Body of pancreas (tissue), 4 donors: ENCODE results near the gene OR13H1. TPM values are rescaled to one million over a fixed set of nuclear protein-coding genes. Genes with fewer than 3 reads are reported as not detected.
"Not testable (repeated sequence)": the region's sequence is repeated elsewhere in the genome, so short reads cannot be mapped to it uniquely, and the experiment has no call there.

ENCODE experiments used
- ATAC-seq: fragments of 150-250 bp; one replicate; pipeline ENCODE4 v1.9.1; 2016
- DNase-seq, 4 donors: peaks; one replicate each; pipeline ENCODE4 v3.0.0-alpha.2; 2019
- H3K27ac ChIP-seq, 4 donors: fragments of 200-600 bp; sonication (generic); 1 replicate in 3 of 4; 2 replicates in 1 of 4; pipeline versions ENCODE4 v1.5.1 to v1.6.1; 2016 to 2019; ENCODE audit warnings: mild to moderate bottlenecking in 1 of 4, mixed read lengths in 1 of 4, moderate library complexity in 1 of 4
- H3K27me3 ChIP-seq, 2 donors: fragments of 200-600 bp; sonication (generic); one replicate each; pipeline ENCODE4 v1.6.0; 2016; ENCODE audit warnings: mild to moderate bottlenecking in 1 of 2
- H3K36me3 ChIP-seq, 2 donors: fragments of 200-600 bp; sonication (generic); replicated peaks in 1 of 2; 2 replicates each; pipeline ENCODE4 v1.5.1; 2016; ENCODE audit warnings: low read depth in 2 of 2; ENCODE audit not compliant: insufficient read depth in 1 of 2
- H3K4me1 ChIP-seq: fragments of 200-600 bp; sonication (generic); one replicate; pipeline ENCODE4 v1.6.0; 2016
- H3K4me3 ChIP-seq, 2 donors: fragments of 200-600 bp; sonication (generic); 1 replicate in 1 of 2; 2 replicates in 1 of 2; pipeline ENCODE4 v1.5.1; 2016 to 2019
- H3K9me3 ChIP-seq, 3 donors: fragments of 200-600 bp; sonication (generic); 1 replicate in 2 of 3; 2 replicates in 1 of 3; pipeline ENCODE4 v1.5.1; 2016
- CTCF ChIP-seq, 7 experiments: fragments of 450-650 bp in 4 of 7; fragments of 200-600 bp in 3 of 7; sonication (generic) in 3 of 7; IDR thresholded peaks; one replicate each; pipeline ENCODE4 v1.5.1; 2016 to 2019; ENCODE audit warnings: antibody characterized with exemption in 7 of 7
- POLR2A ChIP-seq, 3 donors: fragments of 450-650 bp; IDR thresholded peaks; one replicate each; pipeline ENCODE4 v1.6.1; 2016; ENCODE audit warnings: antibody characterized with exemption in 3 of 3, mild to moderate bottlenecking in 2 of 3
- WGBS, 2 donors: methylation state at CpG; one replicate each; pipeline ENCODE4 v1.1.5; 2017; 5-methylcytosine and 5-hydroxymethylcytosine counted together
- intact Hi-C: fragments of 100-400 bp; cut with DNase I; formaldehyde crosslinking; loops from one replicate; pipeline ENCODE4 v1.15.1; 2023
- total RNA-seq, 2 donors: library from RNA; depleted of rRNA; stranded (reverse); fragments of >200 nt; gene quantifications; one replicate each; pipeline ENCODE4 v1.1.0, GENCODE V29; 2016

The OR13H1 gene
- total RNA-seq, result not detected

GRCh38 chrX:131543774-131544173 is at the start of gene OR13H1:
TSS of gene OR13H1 (plus strand) at chrX:131544074. CDS start at chrX:131544074, 0 bp downstream.
- DNase-seq (no peak), ATAC-seq (no peak)
- H3K9me3 ChIP-seq, result no peaks in the 10 kb centered on the region
- TF ChIP-seq POLR2A (IDR thresholded peaks at IDR 0.05) (no peak), CTCF (IDR thresholded peaks at IDR 0.05) (no peak)
- no peaks in the 10 kb centered on the region for H3K4me1 ChIP-seq
- no peaks in the 10 kb centered on the region for H3K36me3 ChIP-seq
- intact Hi-C loops, result no loop called here
- H3K4me3 ChIP-seq, result no peak within 1 kb of the TSS
- no peaks in the 10 kb centered on the region for H3K27me3 ChIP-seq
- WGBS, 2 donors, result 15 to 33% methylated on average over 1 of the region's 1 CpG
- H3K27ac ChIP-seq, result no peak within 1 kb of the TSS

GRCh38 chrX:131501556-131501955 is 42.3 kb upstream of the OR13H1 start:
- intact Hi-C loops, H3K4me1 ChIP-seq, H3K27me3 ChIP-seq, H3K27ac ChIP-seq, H3K4me3 ChIP-seq, DNase-seq, ATAC-seq, H3K36me3 ChIP-seq, H3K9me3 ChIP-seq: not testable (repeated sequence)
- WGBS, 2 donors, result 55 to 60% methylated on average over 5 of the region's 5 CpGs

- 74 to 83% methylated on average over 2 to 8 of the region's 9 CpGs for WGBS, 2 donors
- ATAC-seq (no peak), DNase-seq (no peak)
- Histone ChIP-seq H3K36me3 (no peaks in the 10 kb centered on the region), H3K27me3 (no peaks in the 10 kb centered on the region), H3K4me3 (no peak overlapping the region), H3K27ac (no peak overlapping the region), H3K4me1 (no peaks in the 10 kb centered on the region), H3K9me3 (no peaks in the 10 kb centered on the region)
- intact Hi-C loops, result no loop called here
- TF ChIP-seq CTCF (IDR thresholded peaks at IDR 0.05) (no peak), POLR2A (IDR thresholded peaks at IDR 0.05) (no peak)
These were observed 30.5 kb upstream of the OR13H1 start for GRCh38 chrX:131513159-131513914.

- H3K9me3 ChIP-seq, result no peaks in the 10 kb centered on the region
- ATAC-seq, result no peak
- H3K4me1 ChIP-seq, result no peaks in the 10 kb centered on the region
- TF ChIP-seq CTCF (IDR thresholded peaks at IDR 0.05) (no peak), POLR2A (IDR thresholded peaks at IDR 0.05) (no peak)
- intact Hi-C loops, result no loop called here
- no peak overlapping the region for H3K27ac ChIP-seq
- H3K27me3 ChIP-seq, result no peaks in the 10 kb centered on the region
- DNase-seq, result no peak
- H3K36me3 ChIP-seq, result no peaks in the 10 kb centered on the region
- H3K4me3 ChIP-seq, result no peak overlapping the region
- 39 to 54% methylated on average over 2 of the region's 2 CpGs for WGBS, 2 donors
These were observed 22.1 kb upstream of the OR13H1 start for GRCh38 chrX:131521824-131522223.

GRCh38 chrX:131544218-131544617 is 344 bp downstream of the OR13H1 start:
- H3K27ac ChIP-seq, result no peak overlapping the region
- no peaks in the 10 kb centered on the region for H3K36me3 ChIP-seq
- no peak overlapping the region for H3K4me3 ChIP-seq
- no peaks in the 10 kb centered on the region for H3K27me3 ChIP-seq
- no peaks in the 10 kb centered on the region for H3K4me1 ChIP-seq
- DNase-seq (no peak), ATAC-seq (no peak)
- intact Hi-C loops, result no loop called here
- TF ChIP-seq CTCF (IDR thresholded peaks at IDR 0.05), result no peak
- no peak for TF ChIP-seq POLR2A (IDR thresholded peaks at IDR 0.05)
- WGBS, 2 donors, result 49 to 63% methylated on average over 4 of the region's 4 CpGs
- no peaks in the 10 kb centered on the region for H3K9me3 ChIP-seq
